ENCODE results near the gene NPDC1.

- TF ChIP-seq, protein P1, sequence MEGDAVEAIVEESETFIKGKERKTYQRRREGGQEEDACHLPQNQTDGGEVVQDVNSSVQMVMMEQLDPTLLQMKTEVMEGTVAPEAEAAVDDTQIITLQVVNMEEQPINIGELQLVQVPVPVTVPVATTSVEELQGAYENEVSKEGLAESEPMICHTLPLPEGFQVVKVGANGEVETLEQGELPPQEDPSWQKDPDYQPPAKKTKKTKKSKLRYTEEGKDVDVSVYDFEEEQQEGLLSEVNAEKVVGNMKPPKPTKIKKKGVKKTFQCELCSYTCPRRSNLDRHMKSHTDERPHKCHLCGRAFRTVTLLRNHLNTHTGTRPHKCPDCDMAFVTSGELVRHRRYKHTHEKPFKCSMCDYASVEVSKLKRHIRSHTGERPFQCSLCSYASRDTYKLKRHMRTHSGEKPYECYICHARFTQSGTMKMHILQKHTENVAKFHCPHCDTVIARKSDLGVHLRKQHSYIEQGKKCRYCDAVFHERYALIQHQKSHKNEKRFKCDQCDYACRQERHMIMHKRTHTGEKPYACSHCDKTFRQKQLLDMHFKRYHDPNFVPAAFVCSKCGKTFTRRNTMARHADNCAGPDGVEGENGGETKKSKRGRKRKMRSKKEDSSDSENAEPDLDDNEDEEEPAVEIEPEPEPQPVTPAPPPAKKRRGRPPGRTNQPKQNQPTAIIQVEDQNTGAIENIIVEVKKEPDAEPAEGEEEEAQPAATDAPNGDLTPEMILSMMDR (IDR thresholded peaks at IDR 0.05): no peak
- TF ChIP-seq POLR2A (IDR thresholded peaks at IDR 0.05): no peak
These were observed 22.8 kb downstream of the NPDC1 start for GRCh38 chr9:137023157-137023556.
